Hematopoietic multipotent progenitor cell (in vitro differentiated cells): ENCODE measurements around the gene PLSCR5. TPM values are rescaled to one million over a fixed set of nuclear protein-coding genes. Genes with fewer than 3 reads are reported as not detected.

Source experiments
- DNase-seq, 3 donors: peaks; one replicate each; pipeline ENCODE4 v3.0.0-alpha.2; 2011 to 2015; ENCODE audit warnings: low read depth in 2 of 3, low spot score in 2 of 3
- small RNA-seq: library from RNA; depleted of rRNA; stranded (forward); fragments of <200 nt; gene quantifications from one replicate; pipeline ENCODE3, GENCODE V24; 2012
- total RNA-seq: library from RNA; depleted of rRNA; stranded (reverse); fragments of >200 nt; gene quantifications from one replicate; pipeline ENCODE4 v1.2.3, GENCODE V29; 2012

PLSCR5 gene
- total RNA-seq, 1 donor, result not detected

DNA sequence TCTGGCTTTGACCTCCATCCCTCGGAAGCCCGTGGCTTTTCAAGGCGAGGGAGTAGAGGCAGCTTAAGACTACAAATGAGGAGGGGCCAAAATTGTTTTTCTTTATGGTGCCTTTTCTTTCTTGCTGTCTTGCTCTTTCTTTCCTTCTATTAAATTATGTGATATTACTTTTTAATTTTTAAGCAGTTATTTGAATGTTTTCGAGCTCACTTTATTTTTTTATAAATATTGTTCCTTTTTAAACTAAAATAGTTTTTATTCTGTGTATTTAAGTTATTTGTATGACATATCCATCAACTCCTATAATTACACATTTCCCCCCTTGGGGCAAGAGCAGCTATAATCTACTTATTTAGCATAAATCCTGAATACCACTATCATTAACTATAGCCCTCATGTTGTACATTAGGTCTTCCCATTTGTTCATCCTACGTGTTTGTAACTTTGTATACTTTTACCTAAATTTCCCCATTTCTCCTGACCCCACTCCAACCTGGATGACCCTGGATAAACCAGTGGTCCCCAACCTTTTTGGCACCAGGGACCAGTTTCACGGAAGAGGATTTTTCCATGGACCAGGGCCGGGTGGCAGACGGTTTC is 60.1 kb downstream of the PLSCR5 start:
- no peak for DNase-seq

DNA sequence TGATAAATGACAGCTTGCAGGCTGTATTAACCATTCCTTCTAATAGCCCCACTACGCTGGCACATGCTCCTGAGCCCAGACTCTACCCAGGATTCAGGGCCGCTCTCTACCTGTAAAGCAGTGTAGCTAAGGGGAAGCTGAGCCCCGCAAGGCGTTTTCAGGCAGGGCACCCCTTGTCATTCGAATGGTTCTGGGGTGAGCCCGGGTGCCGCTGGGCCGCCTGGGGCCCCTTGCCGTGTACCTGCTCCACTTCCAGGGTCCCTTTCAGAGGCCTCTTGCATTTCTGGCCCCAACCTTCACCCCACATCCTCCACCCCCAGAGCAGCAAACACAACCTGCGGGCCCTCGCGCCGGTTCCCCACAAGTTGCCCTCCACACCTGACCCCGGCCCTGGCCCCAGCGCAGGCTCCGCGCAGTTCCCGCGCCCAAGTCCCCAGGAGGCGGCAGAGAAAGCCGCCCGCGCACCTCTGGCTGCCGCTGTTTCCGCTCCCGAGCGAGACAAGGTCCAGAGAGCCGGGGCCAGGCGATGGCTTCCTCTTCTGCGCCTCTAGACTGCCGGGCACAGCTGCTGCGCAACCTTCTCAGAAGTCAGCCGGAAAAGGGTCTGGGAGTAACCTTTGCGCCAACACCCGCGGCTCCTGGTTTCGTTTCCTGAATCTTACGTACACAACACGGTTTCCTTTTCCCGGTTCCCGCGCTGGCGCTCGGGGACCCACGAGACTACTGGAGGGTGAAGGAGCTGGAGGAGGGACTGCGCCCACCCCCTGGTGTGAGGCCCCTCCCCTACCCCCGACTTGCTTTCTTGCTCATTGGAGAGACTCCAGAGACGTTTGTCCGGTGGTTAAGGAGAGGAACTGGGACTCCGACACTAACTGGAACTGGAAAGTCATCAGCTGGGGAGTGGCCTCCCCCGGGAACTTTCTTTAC is 60.9 kb downstream of the PLSCR5 start, which contains the start of gene PLSCR1:
PLSCR1 (minus strand) TSS at position 606 of the 927 bp plus-strand sequence. CDS start 8,055 bp downstream, outside the sequence.
- DNase-seq, result peak; percentile 37 to 95 (median 93)

DNA sequence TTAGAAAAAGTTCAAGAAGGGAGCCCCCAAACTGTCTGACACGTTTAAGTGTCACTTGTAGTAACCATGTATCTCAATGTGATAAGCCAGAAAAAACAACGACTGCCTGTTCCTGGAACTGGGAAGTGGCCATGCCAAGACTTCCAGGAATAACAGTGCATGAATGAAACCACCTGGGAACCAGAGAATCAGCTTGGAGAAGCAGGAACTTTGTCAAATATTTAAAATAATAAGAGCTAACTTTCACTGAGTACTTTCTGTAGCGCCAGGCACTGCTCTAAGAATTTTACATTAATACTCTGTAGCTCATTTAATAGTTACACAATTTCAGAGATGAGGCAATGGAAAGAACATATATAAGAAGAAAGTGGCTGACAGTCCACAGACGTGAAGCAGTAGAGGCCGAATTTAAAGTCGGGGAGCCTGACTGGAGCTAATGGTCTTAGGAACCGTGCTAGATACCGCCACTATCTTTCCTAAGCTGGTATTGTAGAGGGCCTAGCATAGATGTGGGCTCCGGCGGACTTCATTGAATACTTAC is 61.6 kb downstream of the PLSCR5 start:
- no peak for DNase-seq

DNA sequence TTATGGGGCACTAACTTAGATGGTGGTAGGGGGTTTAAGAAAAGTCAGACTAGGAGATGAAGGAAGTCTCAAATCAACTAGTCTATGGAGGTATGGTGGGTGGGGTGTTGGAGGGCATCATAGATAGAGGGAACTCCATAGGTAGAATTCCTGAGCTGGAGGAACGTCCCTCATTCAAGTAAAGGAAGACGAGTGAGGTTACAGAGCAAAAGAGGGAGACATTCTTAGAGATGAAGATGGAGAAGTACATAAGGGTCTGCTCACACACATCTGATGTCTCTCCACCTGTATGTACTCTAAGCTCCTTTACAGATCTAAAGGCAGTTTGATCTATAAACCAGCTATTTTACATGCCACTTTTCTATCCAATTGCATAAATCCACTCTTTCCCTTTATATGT is 62.2 kb downstream of the PLSCR5 start:
- DNase-seq, result no peak

DNA sequence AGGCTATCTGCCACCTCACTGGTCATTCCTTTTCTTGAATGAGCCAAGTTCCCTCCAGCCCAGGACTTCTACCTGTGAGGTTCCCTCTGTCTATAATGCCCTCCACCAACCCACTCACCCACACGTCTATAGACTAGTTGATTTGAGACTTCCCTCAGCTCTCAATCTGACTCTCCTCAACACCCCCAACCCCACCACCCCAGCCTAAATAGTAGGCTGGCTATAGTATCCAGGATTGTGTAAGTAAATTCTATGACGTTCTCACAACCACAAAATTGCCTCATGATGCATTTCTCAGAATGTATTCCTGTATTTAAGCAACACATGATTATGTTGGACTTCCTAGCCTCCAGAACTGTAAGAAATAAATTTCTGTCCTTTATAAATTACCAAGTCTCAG is 63.0 kb downstream of the PLSCR5 start:
- DNase-seq, result no peak

DNA sequence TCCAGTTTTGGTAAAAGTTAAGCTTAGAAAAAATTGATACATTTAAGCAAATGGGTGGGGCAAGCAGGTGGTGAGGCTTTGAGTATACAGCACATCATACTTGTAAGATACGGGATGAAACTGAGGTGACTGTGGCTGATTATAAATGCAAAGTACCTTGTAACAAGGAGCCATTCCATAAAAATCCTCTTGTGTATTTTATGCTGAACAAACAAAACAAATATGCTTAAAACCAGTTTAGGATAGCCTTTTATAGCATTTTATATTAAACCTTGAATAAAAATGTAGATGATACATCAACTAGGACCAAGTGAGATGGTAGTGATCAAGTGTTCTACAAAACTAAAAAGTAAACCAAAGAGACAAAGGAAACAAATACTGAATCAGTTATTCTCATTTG is 64.2 kb downstream of the PLSCR5 start:
- DNase-seq, result no peak

DNA sequence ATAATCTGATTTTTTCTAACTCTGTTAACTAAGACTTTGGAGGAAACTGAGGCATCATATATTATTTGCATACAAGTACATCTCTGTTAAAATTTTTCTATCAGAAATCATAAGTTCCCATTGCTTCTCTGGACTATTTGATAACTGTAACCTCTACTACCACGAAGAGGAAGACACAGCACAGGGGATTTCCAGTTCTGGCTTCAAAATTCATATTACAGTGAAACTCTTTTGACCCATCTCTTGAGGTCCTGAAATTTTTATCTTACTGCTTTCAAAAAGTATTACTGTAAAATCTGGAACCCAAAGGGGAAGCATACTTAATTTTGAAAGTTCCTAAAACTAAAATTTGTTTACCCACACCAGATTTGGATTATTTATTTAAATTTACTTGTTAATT is 64.9 kb downstream of the PLSCR5 start:
- DNase-seq, result no peak

DNA sequence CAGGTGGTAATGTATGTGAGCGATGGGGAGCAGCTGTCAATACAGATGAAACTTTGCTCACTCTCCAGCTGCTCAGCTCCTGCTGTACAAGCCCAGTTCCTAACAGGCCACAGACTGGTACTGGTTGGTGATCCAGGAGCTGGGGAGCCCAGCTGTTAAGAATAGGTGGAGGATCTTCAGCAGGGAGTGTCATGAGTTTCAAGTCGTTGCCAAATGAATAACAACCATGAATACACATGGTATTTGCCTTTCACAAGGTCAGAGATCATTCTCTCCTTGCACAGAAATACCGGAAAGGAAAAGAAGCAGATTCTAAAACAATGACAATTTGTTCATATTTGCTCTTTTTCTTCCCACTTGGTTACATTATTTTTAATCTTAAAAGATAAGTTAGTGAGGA is 65.8 kb downstream of the PLSCR5 start:
- DNase-seq, result no peak

DNA sequence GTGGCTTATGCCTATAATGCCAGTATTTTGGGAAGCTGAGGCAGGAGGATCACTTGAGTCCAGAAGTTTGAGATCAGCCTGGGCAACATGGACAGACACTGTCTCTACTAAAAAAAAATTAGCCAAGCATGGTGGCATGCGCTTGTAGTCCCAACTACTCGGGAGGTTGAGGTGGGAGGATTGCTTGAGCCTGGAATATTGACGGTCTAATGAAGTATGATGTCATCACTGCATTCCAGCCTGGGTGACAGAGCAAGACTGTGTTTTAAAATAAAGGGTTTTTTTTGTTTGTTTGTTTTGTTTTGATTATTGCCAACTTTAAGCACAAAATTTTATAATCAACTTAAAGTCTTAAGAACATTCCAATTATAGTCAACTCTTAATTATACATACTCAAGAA is 67.5 kb downstream of the PLSCR5 start:
- no peak for DNase-seq

DNA sequence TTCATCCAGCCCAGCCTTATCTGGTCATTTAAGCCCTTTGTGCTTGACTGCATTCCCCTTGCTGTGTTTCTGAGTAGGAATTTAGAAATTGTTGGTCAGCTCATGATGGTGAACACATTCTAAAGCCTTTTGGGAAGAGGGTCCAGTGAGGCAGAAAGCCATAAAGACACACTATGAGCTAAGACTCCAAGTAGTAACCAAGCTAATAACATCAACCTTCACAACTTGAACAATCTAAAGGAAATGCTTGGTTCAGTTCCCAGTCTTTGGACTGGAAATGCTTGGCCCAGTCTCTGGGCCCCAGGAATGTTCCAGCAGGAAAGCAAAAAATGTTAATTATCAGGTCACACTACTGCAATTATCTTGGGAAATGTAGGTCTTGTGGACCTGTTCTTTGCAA is 68.5 kb downstream of the PLSCR5 start:
- no peak for DNase-seq

Small RNA genes lying within 50 kb of the gene (small RNA-seq; reads per million reads assigned to genes)
- not detected for gene RNU6-428P

Other genes starting within 250 kb of the PLSCR5 start
- not detected for gene PLSCR2, start 135.8 kb downstream of the PLSCR5 start, total RNA-seq
- 45.0 TPM for gene PLSCR1, start 60.7 kb downstream of the PLSCR5 start, total RNA-seq